ENCODE results near the gene CUTC. TPM values are rescaled to one million over a fixed set of nuclear protein-coding genes. Genes with fewer than 3 reads are reported as not detected.

The CUTC gene, protein sequence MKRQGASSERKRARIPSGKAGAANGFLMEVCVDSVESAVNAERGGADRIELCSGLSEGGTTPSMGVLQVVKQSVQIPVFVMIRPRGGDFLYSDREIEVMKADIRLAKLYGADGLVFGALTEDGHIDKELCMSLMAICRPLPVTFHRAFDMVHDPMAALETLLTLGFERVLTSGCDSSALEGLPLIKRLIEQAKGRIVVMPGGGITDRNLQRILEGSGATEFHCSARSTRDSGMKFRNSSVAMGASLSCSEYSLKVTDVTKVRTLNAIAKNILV
- 18.9 and 32.0 TPM in 2 replicates for total RNA-seq

GRCh38 chr10:99732033-99732842 lies at the start of gene CUTC, which contains the start of gene COX15:
Gene CUTC, plus strand, starts transcription at chr10:99732234. Its CDS starts 115 bp downstream, at chr10:99732349.
Gene COX15, minus strand, starts transcription at chr10:99732127. Its CDS starts 78 bp downstream, at chr10:99732049.

GRCh38 chr10:99782447-99783286 lies 50.6 kb downstream of the CUTC start, which contains the start of gene ABCC2:
Gene ABCC2, plus strand, starts transcription at chr10:99782640. Its CDS starts 205 bp downstream, at chr10:99782845.

Other genes with a start within 250 kb of the CUTC start
- gene NKX2-3, start 199.3 kb upstream of the CUTC start, total RNA-seq, result not detected in 2 replicates
- gene SLC25A28, start 111.8 kb upstream of the CUTC start, total RNA-seq, result 7.8 and 12.8 TPM in 2 replicates
- 11.7 and 13.8 TPM in 2 replicates for gene ENTPD7, start 72.7 kb upstream of the CUTC start, total RNA-seq
- 28.9 and 32.4 TPM in 2 replicates for gene COX15, start 107 bp upstream of the CUTC start, total RNA-seq
- gene ABCC2, start 50.4 kb downstream of the CUTC start, total RNA-seq, result 0.28 and 0.65 TPM in 2 replicates